SKM-1 treated with dmso at 0.1 percent for 144 hours (cell line): ENCODE data around the gene PDCD6IP.
A peak's percentile ranks its signal among the peaks of the same experiment; 100 is the strongest.

Experiments used
- DNase-seq: peaks from one replicate; lab custom pipeline; 2025; ENCODE audit not compliant: unreplicated experiment; lab: John Stamatoyannopoulos, UW

The PDCD6IP gene

DNA sequence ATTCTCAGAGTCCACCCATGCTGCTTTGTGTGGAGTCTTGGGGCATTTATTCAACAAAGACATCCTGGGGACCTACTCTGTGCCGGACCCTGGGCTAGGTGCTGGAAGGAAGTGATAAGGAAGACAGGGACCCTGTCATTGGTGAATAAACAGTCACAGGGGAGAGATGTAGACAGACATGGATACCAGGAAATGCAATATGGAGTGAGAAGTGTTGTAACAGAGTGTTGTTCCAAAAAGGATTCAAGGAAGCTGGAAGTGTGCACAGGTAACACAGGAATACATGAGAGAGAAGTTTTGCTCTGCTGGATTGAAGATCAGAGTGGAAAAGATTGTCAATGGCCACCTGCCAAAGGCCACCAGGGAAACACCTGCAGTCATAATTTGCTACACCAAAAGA is 89.0 kb downstream of the PDCD6IP start:
- no peak for DNase-seq

DNA sequence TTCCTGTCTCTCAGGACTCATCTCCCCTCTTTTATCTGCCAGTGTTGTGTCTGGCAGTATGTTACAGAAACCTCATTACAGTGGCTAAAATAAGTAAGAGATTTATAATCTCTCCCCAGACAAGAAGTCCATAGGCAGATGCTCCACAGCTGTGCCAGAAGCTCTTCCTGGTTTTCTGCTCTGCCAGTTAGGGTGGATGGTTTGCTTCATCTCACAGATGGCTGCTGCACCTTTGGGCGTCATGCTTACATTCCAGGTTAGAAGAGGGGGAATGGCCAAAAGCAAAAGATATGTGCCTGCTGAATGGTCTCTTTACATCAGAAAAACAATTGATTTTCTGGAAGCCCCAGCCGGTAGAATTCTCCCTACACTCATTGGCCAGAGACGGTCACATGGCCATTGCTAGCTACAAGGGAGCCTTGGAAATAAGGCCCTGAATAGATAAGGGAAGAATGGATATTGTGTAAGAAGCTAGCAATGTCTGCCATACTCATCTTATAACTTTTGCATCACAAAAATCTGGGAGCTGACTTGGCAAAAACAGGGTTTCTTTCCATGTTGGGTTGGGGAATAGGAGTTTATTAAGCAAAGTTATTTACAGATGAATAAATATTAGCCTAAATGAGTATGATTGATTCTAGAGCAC is 91.1 kb downstream of the PDCD6IP start:
- no peak for DNase-seq

DNA sequence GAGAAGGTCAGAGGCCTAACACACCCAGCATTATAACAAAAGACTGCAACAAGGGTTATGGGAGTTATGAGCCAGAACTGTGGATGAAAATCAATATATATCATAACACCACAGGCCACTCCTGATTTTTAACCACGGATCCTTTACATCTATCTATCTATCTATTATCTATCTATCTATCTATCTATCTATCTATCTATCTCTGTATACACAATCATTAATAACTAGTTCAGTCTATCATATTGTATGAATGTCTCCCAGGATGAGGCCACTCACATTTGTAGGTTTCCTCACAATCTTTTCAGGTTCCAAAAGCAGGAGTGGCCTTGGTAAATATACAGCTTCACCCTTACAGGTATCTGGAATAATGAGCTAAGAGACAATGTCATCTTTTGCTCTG is 94.2 kb downstream of the PDCD6IP start:
- no peak for DNase-seq

DNA sequence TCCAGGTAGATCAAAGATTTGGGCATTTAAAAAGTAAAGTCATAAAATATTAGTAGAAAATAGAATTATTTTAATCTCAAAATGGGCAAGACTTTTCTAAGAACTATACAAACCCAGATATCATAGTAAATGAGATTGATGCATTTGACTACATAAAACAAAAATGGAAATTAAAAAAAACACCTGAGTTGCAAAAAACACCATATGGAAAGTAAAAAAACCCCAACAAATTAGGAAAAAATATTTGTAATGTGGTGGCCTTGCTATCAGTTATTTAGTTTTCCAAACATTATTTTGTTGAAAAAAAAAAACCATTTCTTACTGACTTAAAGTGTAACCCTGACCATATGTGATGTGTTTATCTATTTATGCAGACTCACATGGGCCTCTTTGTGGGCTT is 97.2 kb downstream of the PDCD6IP start:
- DNase-seq: no peak

DNA sequence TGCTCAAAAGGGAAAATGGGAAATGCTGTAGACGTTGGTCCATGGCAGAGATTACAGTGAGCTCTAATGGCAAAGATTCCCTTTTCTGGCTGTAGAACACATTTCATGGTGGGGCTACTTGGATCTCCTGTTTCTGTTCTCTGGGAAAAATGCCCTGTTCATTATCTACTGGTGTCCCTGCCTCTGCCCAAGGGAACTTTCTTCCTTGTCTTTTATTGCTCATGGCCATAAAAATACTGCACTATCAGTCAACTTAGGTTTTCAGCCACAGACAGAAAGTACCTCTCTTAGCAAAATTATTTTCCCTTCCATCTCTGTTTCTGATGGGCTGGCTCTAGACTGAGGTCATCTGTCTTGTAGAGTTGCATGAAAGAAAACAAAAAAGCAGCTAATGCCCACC is 98.9 kb downstream of the PDCD6IP start:
- no peak for DNase-seq

DNA sequence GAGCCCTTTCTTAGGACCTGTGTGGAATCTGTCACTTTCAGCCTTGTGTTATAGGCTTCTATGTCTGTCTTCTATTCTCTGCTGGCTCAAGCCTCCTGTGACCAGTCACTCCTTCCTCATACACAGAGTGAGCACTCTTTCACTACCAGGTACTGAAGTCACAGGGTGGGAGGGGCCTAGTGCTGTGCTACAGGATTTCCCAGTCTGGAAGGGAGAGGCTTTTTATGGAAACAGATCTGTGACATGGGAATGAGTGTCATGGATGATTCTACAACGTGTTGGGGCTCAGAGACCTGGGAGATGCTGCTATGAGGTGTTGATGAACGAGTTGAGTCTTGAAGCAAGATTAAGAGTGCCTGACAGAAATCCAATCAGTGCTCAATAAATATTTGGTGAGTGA is 100.5 kb downstream of the PDCD6IP start:
- no peak for DNase-seq

DNA sequence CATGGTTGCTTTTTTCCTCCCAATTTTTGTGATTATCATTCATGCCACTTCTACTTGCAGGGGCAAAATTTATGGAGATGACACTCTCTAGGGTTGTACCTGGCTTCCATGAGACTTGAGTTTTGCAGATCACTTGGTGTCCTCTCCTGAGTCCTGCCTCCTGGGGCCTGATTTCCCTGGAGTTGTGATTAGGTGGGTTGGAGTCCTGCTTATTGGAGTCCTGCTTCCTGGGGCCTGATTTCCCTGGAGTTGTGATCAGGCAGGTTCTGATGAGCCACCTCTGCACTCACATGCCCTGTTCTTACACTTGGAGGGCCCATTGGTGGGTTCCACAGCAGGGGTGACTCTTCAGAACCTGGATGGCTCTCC is 102.0 kb downstream of the PDCD6IP start:
- DNase-seq: no peak

DNA sequence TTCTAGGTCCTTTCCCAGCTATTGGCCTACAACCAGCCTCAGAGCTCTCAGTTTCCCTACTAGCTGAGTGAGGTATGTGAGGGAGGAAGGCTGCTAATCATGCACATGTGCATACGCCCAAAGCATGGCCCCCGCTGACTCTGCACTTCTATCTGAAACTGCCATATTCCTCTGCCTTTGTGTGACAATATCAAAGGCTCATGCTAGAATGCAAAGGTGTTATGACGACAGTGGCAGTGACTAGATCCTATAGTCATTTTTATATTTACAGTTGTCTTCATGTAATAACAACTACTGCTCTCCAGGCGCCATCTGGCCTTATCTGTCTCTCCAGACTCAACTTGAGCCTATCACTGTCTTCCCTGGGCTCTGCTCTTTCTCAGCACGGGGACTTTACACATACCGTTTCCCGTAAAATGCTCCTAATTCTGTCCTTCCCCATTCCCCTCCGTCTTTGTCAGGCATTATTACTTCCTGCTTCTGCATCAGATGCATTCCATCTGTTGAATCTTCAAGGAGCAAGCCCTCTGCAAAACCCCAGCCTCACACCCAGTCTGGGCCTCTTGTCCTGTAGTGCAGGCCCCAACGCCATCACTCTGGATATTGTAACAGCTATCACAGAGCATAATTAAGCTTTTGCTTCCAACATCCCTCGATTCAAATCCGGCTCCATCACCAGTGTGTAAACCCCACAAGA is 102.5 kb downstream of the PDCD6IP start:
- DNase-seq: no peak

DNA sequence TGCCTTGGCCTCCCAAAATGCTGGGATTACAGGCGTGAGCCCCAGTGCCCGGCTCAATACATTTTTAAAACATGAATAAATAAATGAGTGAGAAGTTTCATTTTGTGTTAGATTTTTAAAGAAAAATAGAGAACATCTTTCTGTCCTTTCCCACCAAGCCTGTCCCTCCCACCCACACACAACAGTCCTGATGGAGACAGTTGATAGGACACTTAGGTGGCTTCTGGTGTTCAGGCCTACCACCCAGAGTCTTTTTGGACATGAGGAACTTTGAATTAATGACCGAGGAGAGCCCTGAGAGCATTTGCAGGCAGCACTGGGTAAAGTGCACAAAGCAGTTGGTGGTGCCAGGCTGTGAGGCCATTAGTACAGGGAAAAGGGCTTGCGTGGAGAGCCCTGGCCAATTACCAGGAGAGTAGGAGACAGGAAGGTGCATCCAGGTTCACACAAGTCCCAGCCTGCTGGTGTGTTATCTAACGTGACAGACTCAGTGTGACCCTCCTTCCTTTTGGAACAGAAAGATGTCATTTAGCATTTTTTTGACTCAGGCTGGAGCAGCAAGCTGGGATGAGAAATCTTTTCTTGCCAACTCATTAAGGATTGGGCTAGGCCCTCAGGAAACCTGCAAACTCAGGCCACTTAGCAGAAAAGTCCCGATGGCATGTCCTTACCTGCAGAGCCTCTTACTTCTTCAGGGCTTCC is 103.6 kb downstream of the PDCD6IP start:
- no peak for DNase-seq

DNA sequence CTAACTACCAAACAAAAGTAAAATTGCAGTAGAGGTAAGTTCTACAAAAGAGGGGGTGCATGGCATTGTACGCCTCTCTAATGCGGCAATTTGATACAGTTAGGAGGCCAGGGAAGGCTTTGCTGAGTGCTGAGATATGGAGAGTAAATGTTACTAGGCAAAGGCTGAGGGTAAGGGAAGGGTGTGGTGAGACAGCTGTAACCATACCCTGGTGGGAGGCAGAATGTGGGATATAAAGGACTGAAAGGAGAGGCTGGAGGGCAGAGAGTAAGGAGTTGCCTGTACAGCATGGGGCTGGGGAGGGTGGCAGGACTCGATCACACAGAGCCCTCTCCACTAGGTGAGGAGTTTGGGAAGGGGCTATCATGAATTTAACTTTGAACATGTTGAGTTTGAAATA is 106.3 kb downstream of the PDCD6IP start:
- DNase-seq: no peak

DNA sequence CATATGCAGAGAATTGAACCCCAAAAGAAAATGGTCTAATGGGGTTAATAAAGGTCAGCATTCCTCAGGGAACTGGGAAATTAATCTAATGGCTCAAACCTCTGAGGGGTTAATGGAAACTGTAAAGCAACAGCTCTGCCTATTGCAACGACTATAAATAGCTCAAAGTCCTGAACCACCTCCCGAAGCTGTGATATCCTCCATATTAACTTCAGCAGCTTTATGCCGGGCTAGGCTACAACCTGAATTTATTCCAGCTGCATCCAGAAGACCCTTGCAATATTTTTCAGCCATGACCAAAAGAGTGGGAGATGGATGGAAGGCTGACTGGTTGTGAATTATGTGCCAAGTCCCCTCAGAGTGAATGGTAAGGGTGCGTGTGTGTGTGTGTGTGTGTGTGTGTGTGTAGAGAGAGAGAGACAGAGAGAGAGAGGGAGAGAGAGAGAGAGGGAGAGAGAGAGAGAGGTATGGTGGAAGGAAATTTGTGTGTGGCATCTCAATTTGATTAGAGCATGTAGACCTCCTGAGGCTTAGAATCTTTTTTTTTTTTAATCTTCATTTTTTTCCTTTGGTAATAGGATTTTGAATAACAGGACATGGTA is 109.9 kb downstream of the PDCD6IP start:
- no peak for DNase-seq

DNA sequence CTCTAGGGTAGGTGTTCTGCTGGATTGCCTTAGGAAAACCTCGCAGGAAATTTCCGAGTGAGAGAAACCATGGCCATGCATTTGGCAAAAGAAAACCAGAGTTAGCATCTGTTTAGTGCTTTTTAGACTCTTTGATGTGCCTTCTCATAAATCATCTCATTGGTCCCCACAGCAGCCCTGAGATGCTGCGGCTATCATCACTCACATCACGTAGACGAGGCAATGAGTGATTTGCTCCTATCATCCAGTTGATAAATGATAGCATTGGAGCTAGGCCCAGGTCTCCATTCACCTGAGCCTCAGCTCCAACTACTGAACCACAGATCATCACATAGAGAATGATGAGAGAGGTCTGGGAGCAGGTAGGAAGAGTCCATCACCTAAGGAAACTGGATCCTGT is 111.1 kb downstream of the PDCD6IP start:
- no peak for DNase-seq

DNA sequence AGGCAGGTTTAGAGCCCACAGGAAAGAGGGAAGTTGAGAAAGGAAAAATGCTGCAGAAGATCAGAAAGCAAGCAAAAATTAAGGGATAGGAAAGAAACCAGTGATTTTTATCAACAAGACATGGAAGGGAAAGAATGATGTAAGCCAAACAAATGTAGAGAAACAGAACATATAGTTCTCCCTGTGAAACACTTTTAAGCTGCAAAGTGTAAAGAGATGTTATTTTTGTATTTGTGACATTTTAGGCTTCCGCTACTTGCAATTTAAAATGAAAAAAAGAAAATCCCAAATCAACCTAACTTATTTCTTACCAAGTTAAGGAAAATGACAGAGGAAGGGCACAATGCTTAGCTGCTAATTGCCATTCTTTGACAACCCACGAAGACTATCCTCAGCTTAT is 111.6 kb downstream of the PDCD6IP start:
- no peak for DNase-seq

DNA sequence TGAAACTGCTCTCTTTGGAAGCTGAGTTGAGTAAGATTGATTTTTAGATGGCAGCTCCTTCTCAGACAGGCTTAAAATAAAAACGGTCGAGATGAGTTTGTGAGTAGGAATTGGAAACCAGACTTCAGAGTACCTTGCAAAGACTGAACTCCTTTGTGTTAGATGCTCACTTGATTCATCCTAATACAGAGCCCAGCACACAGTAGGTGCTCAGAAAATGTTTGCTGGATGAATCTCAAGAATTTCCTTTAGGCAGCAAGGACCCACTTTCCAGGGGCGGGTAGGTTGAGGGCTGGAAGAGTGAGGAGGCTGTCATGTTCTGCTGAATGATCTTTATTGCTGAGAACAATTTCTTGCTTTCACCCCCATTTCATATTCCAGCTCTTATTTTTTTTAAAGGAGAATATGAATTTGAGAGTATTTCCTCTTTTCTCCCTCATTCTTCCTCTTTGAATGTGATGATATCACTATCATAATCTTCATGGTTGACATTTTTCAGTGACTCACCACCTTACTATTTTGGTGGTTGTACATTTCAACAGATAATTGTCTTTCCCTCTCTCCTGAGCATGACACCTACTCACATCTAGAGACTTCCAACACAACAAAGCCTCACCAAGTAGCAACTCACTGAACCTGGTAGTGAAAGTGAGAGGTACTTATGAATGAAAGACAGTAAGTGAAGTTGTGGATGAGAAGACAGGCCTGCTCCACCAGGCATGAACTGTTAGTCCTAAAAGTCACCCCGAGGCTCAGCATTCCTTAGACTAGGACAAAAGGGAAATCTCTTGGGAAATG is 113.3 kb downstream of the PDCD6IP start:
- DNase-seq: peak; percentile 11

DNA sequence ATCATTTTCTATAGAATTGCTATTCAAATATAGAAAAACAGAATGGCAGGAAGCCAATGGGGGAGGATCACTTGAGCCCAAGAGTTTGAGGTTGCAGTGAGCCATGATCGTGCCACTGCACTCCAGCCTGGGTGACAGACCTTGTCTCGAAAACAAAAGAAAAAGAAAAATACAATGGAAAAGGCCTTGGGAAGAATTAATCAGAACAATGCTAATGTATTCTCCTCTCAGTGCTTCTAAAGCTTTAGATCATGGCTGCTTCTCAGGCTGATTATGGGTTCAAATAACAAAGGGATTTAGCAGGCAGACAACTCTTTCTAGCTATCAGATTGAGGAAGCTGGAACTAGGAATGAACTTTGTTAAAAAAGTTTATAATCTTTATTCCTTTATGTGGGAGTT is 115.8 kb downstream of the PDCD6IP start:
- no peak for DNase-seq

DNA sequence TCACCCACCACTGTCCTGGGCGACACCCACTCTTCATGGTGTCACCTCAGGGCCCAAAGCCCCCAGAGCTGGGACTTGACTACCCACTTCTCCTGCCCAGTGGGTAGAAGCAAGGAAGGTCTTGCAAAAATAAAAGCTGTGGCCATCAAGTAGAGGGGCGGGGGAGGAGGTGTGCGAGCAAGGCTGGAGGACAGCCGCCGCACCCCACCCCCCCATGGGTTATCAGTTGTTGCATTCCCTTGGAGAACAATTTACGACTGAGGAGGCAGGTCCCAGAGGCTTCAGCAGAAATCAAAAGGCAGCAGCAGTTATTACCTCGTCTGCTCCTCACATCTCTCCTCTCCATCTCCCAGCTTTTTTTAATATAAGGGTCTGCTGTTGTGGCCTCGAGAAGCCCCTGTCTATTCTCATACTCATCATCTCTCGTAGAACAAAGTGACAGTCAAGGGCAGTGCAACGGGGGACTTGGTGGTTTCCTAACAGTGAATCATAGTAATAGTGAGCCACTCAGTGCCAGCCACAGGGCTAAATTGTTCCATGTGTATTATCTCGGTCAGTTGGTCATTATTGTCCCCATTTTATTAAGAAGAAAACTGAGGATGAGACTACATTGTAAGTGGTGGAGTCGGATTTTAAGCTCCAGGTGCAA is 116.4 kb downstream of the PDCD6IP start:
- DNase-seq: no peak

DNA sequence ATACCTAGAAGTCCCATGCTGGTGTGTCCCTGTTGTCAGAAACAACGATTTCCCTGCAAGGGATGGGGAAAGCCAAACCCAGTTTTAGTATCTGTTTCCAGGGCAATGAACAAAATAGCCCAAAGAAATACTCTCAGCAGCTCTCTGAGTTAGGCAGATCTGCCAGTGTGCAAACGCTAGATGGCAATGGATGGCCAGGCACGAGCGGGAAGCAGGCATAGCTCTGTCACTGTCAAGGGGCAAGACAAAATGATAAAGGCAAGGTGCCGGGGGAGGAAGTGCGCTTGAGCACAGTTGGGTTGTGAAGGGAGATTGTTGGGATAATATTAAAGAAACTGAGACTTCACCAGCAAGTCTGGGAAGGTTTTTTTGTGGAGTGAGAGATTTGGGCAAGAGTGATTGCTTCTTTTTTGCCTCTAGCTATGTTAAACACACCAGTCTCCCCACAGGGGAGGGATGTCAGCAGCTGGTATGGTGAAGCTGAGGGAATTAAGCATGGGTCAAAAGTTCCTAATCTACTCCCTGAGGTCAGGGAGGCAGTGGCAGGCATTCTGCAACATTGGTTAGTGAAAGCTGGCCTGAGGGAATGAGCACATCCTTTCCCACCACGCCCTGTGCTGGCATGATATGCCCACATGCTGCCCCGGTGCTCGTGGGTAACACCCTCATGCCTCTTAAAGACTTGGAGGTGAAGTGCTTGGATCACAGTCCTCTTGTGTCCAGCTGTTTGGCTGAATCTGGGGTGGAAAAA is 117.5 kb downstream of the PDCD6IP start:
- no peak for DNase-seq

DNA sequence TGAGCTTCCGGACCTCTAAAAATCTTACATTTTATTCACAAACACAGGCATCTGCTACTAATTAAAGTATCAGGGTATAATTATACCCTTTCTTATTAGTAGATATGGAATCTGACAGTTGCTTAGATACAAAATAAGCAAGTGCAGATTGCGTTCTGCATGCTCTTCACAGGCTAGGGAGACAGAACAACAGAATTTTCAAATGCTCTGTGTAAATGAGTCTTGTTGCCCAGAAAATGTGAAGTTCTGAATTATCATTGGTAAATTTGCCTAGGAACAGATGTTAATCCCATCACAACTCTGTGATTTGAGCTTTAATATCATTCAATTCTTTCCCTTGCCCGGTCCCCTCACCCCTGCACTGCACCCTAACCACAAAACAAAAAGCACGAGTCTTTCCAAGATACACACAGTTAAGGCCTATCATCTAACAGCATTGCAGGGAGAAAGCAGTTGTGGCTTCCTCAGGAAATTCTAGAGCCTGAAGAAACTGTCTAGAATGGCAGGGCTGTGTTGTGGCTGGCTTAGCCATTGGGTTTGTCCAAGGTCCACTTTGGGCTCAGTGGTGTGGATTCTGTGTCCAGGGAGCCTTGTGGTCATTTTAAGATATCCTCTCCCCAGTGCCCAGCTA is 119.8 kb downstream of the PDCD6IP start:
- no peak for DNase-seq
